Measurements from ENCODE around the gene RBCK1.

GRCh38 chr20:370151-370600 lies 37.9 kb upstream of the RBCK1 start:
- TF ChIP-seq CTCF (IDR thresholded peaks at IDR 0.05) = no peak
- no peak for TF ChIP-seq POLR2A (IDR thresholded peaks at IDR 0.05)

All from testis (tissue), 2 donors.